ENCODE results near the gene GOLGA6A. TPM values are rescaled to one million over a fixed set of nuclear protein-coding genes. Genes with fewer than 3 reads are reported as not detected.

GOLGA6A gene
- total RNA-seq, 1 experiment from 2014 or later, result 6.0 TPM

GRCh38 chr15:74122403-74123130, 40.2 kb upstream of the GOLGA6A start (continued):
- no peak for TF ChIP-seq AFF4 (CRISPR knock-in tag; IDR thresholded peaks at IDR 0.05; ENCODE audit: borderline replicate concordance)
- no peak for TF ChIP-seq ATF2 (CRISPR knock-in tag; IDR thresholded peaks at IDR 0.05; ENCODE audit: borderline replicate concordance, low read depth)
- TF ChIP-seq ARID4B (CRISPR knock-in tag; IDR thresholded peaks at IDR 0.05; ENCODE audit: borderline replicate concordance), result no peak

GRCh38 chr15:74121858-74122257, 39.5 kb upstream of the GOLGA6A start:
- no peak overlapping the region for H3K4me3 Mint-ChIP-seq
- H3K4me1 Mint-ChIP-seq, result peaks cover 55% of the 10 kb centered on the region
- H3K27ac Mint-ChIP-seq, result no peak overlapping the region
- CTCF ChIA-PET, result interaction anchor here (0.8 to 3.3 kb wide), 9 partner anchors 23 to 201 kb away, joined by 3 to 26 read pairs (median 9); no protein-coding TSS in a partner anchor
- POLR2A ChIA-PET, result no interaction called here
- H3K36me3 Mint-ChIP-seq, result peaks cover 9% of the 10 kb centered on the region
- DNase-seq (ENCODE audit: low spot score), result no peak
- H3K27me3 Mint-ChIP-seq (ENCODE audit: low read depth), result peaks cover 24% of the 10 kb centered on the region
- no peak for ATAC-seq
- peaks cover 11% of the 10 kb centered on the region for H3K9me3 Mint-ChIP-seq
- no peak for TF ChIP-seq ZNF232 (CRISPR knock-in tag; IDR thresholded peaks at IDR 0.05)
- no peak for TF ChIP-seq GABPB1 (CRISPR knock-in tag; IDR thresholded peaks at IDR 0.05)
- no peak for TF ChIP-seq ARID4B (CRISPR knock-in tag; IDR thresholded peaks at IDR 0.05; ENCODE audit: borderline replicate concordance)
- TF ChIP-seq TEAD1 (CRISPR knock-in tag; IDR thresholded peaks at IDR 0.05), result no peak
- TF ChIP-seq CTCF (IDR thresholded peaks at IDR 0.05), result no peak
- TF ChIP-seq OVOL2 (CRISPR knock-in tag; IDR thresholded peaks at IDR 0.05; ENCODE audit: borderline replicate concordance), result no peak
- TF ChIP-seq ZNF423 (CRISPR knock-in tag; IDR thresholded peaks at IDR 0.05), result no peak
- TF ChIP-seq USF1 (CRISPR knock-in tag; IDR thresholded peaks at IDR 0.05), result no peak
- TF ChIP-seq SP1 (CRISPR knock-in tag; conservative IDR thresholded peaks at IDR 0.05), result no peak
- no peak for TF ChIP-seq TCF7 (CRISPR knock-in tag; IDR thresholded peaks at IDR 0.05; ENCODE audit: low read depth)
- TF ChIP-seq RORB (CRISPR knock-in tag; IDR thresholded peaks at IDR 0.05), result no peak
- TF ChIP-seq NR1H2 (CRISPR knock-in tag; IDR thresholded peaks at IDR 0.05), result no peak
- no peak for TF ChIP-seq NFE2L1 (CRISPR knock-in tag; IDR thresholded peaks at IDR 0.05)
